HEK293 (cell line): ENCODE data around the gene CENPM.

Source experiments
- CTCF ChIA-PET: fragments of 350-600 bp; formaldehyde crosslinking; extraction: SDS; loops from one replicate; lab custom pipeline; 2021; ENCODE audit warnings: antibody characterized with exemption; lab: Yijun Ruan, JAX
- POLR2A ChIA-PET: fragments of 300-600 bp; formaldehyde crosslinking; extraction: SDS; loops from one replicate; lab custom pipeline; 2020; ENCODE audit warnings: antibody characterized with exemption, inconsistent platforms; lab: Yijun Ruan, JAX
- H3K27ac ChIP-seq: fragments of 200-500 bp; sonication (Bioruptor generic); 2 replicates; pipeline ENCODE4 v1.5.1; 2014; ENCODE audit warnings: low read depth, low read length, control low read depth, inconsistent platforms; ENCODE audit errors: extremely low read depth
- H3K36me3 ChIP-seq, 2 experiments: fragments of 200-500 bp in 1 of 2; sonication (Bioruptor generic) in 1 of 2; 1 replicate in 1 of 2; 2 replicates in 1 of 2; pipeline ENCODE4 v1.5.1; 2014 to 2017; ENCODE audit warnings: inconsistent platforms in 2 of 2, low read length in 2 of 2; ENCODE audit not compliant: control insufficient read depth in 2 of 2, insufficient read depth in 1 of 2
- H3K4me1 ChIP-seq: fragments of 200-500 bp; sonication (Bioruptor generic); 2 replicates; pipeline ENCODE4 v1.5.1; 2014; ENCODE audit warnings: mild to moderate bottlenecking, low read length, inconsistent platforms; ENCODE audit not compliant: control insufficient read depth, insufficient read depth
- H3K4me3 ChIP-seq: 2 replicates; pipeline ENCODE4 v1.5.1; 2011; ENCODE audit warnings: low read depth, mild to moderate bottlenecking, control low read depth, low read length, moderate library complexity
- H3K9me3 ChIP-seq: fragments of 200-500 bp; sonication (Bioruptor generic); 2 replicates; pipeline ENCODE4 v1.5.1; 2014; ENCODE audit warnings: low read depth, low read length, inconsistent platforms; ENCODE audit not compliant: control insufficient read depth, insufficient read depth
- GLIS2 ChIP-seq: fragments of 450-650 bp; formaldehyde crosslinking; IDR thresholded peaks from 2 replicates; pipeline ENCODE4 v1.5.1; 2016; ENCODE audit warnings: missing biosample characterization, missing genetic modification characterization
- OSR2 ChIP-seq: fragments of 450-650 bp; formaldehyde crosslinking; IDR thresholded peaks from 2 replicates; pipeline ENCODE4 v1.5.1; 2016; ENCODE audit warnings: missing biosample characterization, missing genetic modification characterization
- SP2 ChIP-seq: fragments of 450-650 bp; formaldehyde crosslinking; IDR thresholded peaks from 2 replicates; pipeline ENCODE4 v1.5.1; 2016; ENCODE audit warnings: missing biosample characterization, missing genetic modification characterization
- ZFP37 ChIP-seq: fragments of 450-650 bp; formaldehyde crosslinking; IDR thresholded peaks from 2 replicates; pipeline ENCODE4 v1.5.1; 2016; ENCODE audit warnings: missing biosample characterization, missing genetic modification characterization
- ZNF19 ChIP-seq: fragments of 450-650 bp; formaldehyde crosslinking; IDR thresholded peaks from 2 replicates; pipeline ENCODE4; 2016; ENCODE audit warnings: missing biosample characterization, missing genetic modification characterization, low read depth
- ZNF202 ChIP-seq: fragments of 450-650 bp; formaldehyde crosslinking; IDR thresholded peaks from 2 replicates; pipeline ENCODE4 v1.5.1; 2016; ENCODE audit warnings: missing biosample characterization, missing genetic modification characterization, borderline replicate concordance
- ZNF473 ChIP-seq: fragments of 450-650 bp; formaldehyde crosslinking; IDR thresholded peaks from 2 replicates; pipeline ENCODE4 v1.5.1; 2017; ENCODE audit warnings: missing biosample characterization, missing genetic modification characterization
- ZNF548 ChIP-seq: fragments of 450-650 bp; formaldehyde crosslinking; IDR thresholded peaks from 2 replicates; pipeline ENCODE4 v1.5.1; 2016; ENCODE audit warnings: missing biosample characterization, missing genetic modification characterization
- ZNF596 ChIP-seq: fragments of 450-650 bp; IDR thresholded peaks from 2 replicates; pipeline ENCODE4 v1.5.0; 2018; ENCODE audit warnings: missing biosample characterization, mild to moderate bottlenecking, missing genetic modification characterization, moderate library complexity
- TF ChIP-seq, protein P1 (sequence below): fragments of 450-650 bp; formaldehyde crosslinking; IDR thresholded peaks from 2 replicates; pipeline ENCODE4 v1.5.1; 2016; ENCODE audit warnings: missing biosample characterization, missing genetic modification characterization, low read depth
- TF ChIP-seq, protein P2 (sequence below): fragments of 450-650 bp; formaldehyde crosslinking; IDR thresholded peaks from 2 replicates; pipeline ENCODE4 v1.5.1; 2016; ENCODE audit warnings: missing biosample characterization, missing genetic modification characterization
- TF ChIP-seq, protein P3 (sequence below): fragments of 450-650 bp; formaldehyde crosslinking; IDR thresholded peaks from 2 replicates; pipeline ENCODE4 v1.5.1; 2016; ENCODE audit warnings: missing biosample characterization, missing genetic modification characterization, low read depth
- TF ChIP-seq, protein P4 (sequence below): fragments of 450-650 bp; formaldehyde crosslinking; IDR thresholded peaks from 2 replicates; pipeline ENCODE4 v1.5.1; 2016; ENCODE audit warnings: missing biosample characterization, missing genetic modification characterization, borderline replicate concordance
- TF ChIP-seq, protein P5 (sequence below): fragments of 450-650 bp; formaldehyde crosslinking; IDR thresholded peaks from 2 replicates; pipeline ENCODE4 v1.5.1; 2017; ENCODE audit warnings: missing biosample characterization, missing genetic modification characterization
- TF ChIP-seq, protein P6 (sequence below): fragments of 450-650 bp; formaldehyde crosslinking; IDR thresholded peaks from 2 replicates; pipeline ENCODE4 v1.5.1; 2016; ENCODE audit warnings: missing biosample characterization, missing genetic modification characterization
- TF ChIP-seq, protein P7 (sequence below): fragments of 450-650 bp; formaldehyde crosslinking; conservative IDR thresholded peaks from 2 replicates; pipeline ENCODE4 v1.5.1; 2016; ENCODE audit warnings: low read depth, missing biosample characterization, missing genetic modification characterization

CENPM gene

DNA sequence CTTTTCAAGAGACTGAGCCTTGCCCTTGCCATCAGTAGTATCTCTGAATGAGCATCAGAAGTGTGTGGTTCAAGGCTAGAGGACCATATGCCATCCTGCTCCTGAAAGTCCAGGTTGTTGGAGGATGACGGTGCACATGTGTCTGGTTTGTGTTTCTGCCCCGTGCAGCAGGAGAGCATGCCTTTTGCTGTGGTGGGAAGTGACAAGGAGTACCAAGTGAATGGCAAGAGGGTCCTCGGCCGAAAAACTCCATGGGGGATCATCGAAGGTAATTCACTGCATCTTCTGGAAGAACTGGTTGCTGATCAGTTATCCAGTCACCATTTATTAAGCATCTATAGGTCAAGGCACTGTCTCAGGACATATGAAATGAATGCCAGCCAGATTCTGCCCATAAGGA, 45.5 kb upstream of the CENPM start:
- TF ChIP-seq GLIS2 (tag by site-specific recombination) (no peak), ZFP37 (no peak), ZNF202 (tag by site-specific recombination) (no peak)
- TF ChIP-seq, protein P1, sequence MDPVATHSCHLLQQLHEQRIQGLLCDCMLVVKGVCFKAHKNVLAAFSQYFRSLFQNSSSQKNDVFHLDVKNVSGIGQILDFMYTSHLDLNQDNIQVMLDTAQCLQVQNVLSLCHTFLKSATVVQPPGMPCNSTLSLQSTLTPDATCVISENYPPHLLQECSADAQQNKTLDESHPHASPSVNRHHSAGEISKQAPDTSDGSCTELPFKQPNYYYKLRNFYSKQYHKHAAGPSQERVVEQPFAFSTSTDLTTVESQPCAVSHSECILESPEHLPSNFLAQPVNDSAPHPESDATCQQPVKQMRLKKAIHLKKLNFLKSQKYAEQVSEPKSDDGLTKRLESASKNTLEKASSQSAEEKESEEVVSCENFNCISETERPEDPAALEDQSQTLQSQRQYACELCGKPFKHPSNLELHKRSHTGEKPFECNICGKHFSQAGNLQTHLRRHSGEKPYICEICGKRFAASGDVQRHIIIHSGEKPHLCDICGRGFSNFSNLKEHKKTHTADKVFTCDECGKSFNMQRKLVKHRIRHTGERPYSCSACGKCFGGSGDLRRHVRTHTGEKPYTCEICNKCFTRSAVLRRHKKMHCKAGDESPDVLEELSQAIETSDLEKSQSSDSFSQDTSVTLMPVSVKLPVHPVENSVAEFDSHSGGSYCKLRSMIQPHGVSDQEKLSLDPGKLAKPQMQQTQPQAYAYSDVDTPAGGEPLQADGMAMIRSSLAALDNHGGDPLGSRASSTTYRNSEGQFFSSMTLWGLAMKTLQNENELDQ (tag by site-specific recombination), result no peak
- TF ChIP-seq, protein P2, sequence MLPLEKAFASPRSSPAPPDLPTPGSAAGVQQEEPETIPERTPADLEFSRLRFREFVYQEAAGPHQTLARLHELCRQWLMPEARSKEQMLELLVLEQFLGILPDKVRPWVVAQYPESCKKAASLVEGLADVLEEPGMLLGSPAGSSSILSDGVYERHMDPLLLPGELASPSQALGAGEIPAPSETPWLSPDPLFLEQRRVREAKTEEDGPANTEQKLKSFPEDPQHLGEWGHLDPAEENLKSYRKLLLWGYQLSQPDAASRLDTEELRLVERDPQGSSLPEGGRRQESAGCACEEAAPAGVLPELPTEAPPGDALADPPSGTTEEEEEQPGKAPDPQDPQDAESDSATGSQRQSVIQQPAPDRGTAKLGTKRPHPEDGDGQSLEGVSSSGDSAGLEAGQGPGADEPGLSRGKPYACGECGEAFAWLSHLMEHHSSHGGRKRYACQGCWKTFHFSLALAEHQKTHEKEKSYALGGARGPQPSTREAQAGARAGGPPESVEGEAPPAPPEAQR (tag by site-specific recombination), result no peak
- Histone ChIP-seq H3K9me3 (no peaks in the 10 kb centered on the region), H3K4me3 (no peak overlapping the region), H3K27ac (no peak overlapping the region), H3K36me3 (peaks cover 0 to 18% of the 10 kb centered on the region in 2 experiments; a peak in 1 of 3 replicates), H3K4me1 (no peaks in the 10 kb centered on the region)
- ChIA-PET CTCF (interaction anchor here (0.6 kb wide), 1 partner anchor 171 kb away, joined by 6 read pairs; no protein-coding TSS in a partner anchor), POLR2A (no interaction called here)

DNA sequence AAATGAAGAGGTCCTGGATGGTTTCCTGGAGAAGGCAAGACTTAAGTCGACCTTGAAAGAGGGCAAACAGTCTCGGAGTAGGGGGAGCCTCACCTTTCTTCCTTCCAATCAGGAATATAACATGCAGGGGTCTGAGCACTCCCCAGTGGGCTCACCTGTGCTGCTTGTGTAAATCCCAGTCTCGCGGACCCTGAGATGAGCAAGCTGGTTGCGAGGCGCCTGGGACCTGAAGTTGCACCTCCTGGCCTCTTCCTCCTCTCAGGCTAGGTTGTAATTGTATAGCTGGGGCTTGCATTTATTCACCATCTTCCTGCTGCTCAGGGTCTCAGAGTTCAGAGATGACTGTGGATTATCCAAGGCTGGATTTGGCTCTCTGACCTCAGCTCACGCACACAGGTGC, 44.2 kb upstream of the CENPM start:
- H3K9me3 ChIP-seq, result no peaks in the 10 kb centered on the region
- peaks cover 0 to 19% of the 10 kb centered on the region in 2 experiments; a peak in 1 of 3 replicates for H3K36me3 ChIP-seq
- CTCF ChIA-PET, result interaction anchor here (1.3 kb wide), 1 partner anchor 25 kb away, joined by 4 read pairs; no protein-coding TSS in a partner anchor
- POLR2A ChIA-PET, result interaction anchor here (0.7 kb wide), 1 partner anchor 92 kb away, joined by 4 read pairs; no protein-coding TSS in a partner anchor
- H3K4me3 ChIP-seq, result no peak overlapping the region
- no peaks in the 10 kb centered on the region for H3K4me1 ChIP-seq
- H3K27ac ChIP-seq, result no peak overlapping the region
- no peak for TF ChIP-seq ZNF473
- TF ChIP-seq, protein P3, sequence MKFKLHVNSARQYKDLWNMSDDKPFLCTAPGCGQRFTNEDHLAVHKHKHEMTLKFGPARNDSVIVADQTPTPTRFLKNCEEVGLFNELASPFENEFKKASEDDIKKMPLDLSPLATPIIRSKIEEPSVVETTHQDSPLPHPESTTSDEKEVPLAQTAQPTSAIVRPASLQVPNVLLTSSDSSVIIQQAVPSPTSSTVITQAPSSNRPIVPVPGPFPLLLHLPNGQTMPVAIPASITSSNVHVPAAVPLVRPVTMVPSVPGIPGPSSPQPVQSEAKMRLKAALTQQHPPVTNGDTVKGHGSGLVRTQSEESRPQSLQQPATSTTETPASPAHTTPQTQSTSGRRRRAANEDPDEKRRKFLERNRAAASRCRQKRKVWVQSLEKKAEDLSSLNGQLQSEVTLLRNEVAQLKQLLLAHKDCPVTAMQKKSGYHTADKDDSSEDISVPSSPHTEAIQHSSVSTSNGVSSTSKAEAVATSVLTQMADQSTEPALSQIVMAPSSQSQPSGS (tag by site-specific recombination), result no peak
- TF ChIP-seq, protein P4, sequence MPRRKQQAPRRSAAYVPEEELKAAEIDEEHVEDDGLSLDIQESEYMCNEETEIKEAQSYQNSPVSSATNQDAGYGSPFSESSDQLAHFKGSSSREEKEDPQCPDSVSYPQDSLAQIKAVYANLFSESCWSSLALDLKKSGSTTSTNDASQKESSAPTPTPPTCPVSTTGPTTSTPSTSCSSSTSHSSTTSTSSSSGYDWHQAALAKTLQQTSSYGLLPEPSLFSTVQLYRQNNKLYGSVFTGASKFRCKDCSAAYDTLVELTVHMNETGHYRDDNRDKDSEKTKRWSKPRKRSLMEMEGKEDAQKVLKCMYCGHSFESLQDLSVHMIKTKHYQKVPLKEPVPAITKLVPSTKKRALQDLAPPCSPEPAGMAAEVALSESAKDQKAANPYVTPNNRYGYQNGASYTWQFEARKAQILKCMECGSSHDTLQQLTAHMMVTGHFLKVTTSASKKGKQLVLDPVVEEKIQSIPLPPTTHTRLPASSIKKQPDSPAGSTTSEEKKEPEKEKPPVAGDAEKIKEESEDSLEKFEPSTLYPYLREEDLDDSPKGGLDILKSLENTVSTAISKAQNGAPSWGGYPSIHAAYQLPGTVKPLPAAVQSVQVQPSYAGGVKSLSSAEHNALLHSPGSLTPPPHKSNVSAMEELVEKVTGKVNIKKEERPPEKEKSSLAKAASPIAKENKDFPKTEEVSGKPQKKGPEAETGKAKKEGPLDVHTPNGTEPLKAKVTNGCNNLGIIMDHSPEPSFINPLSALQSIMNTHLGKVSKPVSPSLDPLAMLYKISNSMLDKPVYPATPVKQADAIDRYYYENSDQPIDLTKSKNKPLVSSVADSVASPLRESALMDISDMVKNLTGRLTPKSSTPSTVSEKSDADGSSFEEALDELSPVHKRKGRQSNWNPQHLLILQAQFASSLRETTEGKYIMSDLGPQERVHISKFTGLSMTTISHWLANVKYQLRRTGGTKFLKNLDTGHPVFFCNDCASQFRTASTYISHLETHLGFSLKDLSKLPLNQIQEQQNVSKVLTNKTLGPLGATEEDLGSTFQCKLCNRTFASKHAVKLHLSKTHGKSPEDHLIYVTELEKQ, result no peak
- no peak for TF ChIP-seq SP2 (tag by site-specific recombination)
- TF ChIP-seq, protein P5, sequence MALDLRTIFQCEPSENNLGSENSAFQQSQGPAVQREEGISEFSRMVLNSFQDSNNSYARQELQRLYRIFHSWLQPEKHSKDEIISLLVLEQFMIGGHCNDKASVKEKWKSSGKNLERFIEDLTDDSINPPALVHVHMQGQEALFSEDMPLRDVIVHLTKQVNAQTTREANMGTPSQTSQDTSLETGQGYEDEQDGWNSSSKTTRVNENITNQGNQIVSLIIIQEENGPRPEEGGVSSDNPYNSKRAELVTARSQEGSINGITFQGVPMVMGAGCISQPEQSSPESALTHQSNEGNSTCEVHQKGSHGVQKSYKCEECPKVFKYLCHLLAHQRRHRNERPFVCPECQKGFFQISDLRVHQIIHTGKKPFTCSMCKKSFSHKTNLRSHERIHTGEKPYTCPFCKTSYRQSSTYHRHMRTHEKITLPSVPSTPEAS, result no peak
- no peak for TF ChIP-seq ZNF596 (tag by site-specific recombination)
- TF ChIP-seq ZNF19 (tag by site-specific recombination), result no peak
- no peak for TF ChIP-seq ZNF548 (tag by site-specific recombination)
- TF ChIP-seq, protein P6, sequence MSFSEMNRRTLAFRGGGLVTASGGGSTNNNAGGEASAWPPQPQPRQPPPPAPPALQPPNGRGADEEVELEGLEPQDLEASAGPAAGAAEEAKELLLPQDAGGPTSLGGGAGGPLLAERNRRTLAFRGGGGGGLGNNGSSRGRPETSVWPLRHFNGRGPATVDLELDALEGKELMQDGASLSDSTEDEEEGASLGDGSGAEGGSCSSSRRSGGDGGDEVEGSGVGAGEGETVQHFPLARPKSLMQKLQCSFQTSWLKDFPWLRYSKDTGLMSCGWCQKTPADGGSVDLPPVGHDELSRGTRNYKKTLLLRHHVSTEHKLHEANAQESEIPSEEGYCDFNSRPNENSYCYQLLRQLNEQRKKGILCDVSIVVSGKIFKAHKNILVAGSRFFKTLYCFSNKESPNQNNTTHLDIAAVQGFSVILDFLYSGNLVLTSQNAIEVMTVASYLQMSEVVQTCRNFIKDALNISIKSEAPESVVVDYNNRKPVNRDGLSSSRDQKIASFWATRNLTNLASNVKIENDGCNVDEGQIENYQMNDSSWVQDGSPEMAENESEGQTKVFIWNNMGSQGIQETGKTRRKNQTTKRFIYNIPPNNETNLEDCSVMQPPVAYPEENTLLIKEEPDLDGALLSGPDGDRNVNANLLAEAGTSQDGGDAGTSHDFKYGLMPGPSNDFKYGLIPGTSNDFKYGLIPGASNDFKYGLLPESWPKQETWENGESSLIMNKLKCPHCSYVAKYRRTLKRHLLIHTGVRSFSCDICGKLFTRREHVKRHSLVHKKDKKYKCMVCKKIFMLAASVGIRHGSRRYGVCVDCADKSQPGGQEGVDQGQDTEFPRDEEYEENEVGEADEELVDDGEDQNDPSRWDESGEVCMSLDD, result no peak
- TF ChIP-seq, protein P7, sequence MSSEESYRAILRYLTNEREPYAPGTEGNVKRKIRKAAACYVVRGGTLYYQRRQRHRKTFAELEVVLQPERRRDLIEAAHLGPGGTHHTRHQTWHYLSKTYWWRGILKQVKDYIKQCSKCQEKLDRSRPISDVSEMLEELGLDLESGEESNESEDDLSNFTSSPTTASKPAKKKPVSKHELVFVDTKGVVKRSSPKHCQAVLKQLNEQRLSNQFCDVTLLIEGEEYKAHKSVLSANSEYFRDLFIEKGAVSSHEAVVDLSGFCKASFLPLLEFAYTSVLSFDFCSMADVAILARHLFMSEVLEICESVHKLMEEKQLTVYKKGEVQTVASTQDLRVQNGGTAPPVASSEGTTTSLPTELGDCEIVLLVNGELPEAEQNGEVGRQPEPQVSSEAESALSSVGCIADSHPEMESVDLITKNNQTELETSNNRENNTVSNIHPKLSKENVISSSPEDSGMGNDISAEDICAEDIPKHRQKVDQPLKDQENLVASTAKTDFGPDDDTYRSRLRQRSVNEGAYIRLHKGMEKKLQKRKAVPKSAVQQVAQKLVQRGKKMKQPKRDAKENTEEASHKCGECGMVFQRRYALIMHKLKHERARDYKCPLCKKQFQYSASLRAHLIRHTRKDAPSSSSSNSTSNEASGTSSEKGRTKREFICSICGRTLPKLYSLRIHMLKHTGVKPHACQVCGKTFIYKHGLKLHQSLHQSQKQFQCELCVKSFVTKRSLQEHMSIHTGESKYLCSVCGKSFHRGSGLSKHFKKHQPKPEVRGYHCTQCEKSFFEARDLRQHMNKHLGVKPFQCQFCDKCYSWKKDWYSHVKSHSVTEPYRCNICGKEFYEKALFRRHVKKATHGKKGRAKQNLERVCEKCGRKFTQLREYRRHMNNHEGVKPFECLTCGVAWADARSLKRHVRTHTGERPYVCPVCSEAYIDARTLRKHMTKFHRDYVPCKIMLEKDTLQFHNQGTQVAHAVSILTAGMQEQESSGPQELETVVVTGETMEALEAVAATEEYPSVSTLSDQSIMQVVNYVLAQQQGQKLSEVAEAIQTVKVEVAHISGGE (tag by site-specific recombination), result no peak
- TF ChIP-seq OSR2 (tag by site-specific recombination), result no peak
